ENCODE data around the gene RPP25L.

Gene RPP25L

DNA sequence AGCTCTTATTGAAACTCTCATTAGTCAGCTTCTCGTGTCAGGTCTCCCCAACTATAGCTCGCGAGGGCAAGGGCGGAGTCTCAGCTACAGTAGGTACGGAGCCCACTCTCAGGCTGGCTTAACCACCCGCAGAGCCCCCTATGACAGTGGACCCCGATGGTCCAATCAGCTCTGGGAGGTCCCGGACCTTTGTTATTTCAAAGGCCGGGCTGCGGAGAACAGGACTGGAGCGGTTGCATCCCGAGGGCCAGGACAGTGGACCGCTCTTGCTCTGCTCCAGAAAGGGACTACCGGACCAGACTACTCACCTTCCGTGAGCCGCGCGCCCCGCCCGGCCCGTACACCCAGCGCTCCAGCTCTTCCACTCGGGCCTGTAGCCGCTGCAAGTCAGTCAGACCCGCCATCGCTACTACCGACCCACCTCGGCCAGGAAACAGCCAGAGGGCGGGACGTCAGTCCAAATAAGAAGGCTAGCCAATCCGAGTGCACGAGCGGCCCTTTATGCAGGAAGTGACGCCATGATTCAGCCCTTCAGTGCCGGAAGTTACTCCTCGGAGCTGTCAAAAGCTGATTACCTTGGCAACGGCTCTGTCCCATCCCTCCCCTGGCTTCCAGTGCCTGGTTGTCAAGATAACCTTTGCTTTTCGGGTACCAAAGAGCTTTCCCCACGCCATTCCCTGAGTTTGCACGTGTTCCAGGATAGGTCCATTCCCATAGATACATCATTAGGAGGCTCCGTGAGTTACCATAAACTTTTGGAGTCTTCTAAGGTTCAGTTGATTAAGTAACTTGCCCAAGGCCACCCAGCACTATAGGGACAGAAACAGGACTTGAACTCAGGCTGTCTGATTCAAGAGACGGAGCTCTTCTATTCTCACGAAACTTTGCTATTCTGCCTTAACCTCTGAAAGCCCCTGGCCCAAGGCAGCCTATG lies 8.4 kb upstream of the RPP25L start, which contains the start of gene DCTN3:
Gene DCTN3, minus strand, starts transcription at position 435 of the 934 bp plus-strand sequence. Its CDS starts 31 bp downstream, at position 404.
- peak; percentile 95 for DNase-seq (ENCODE audit: low read depth, low spot score)
- H3K4me3 ChIP-seq (ENCODE audit: low read length): peak within 1 kb of the TSS; percentile 92

DNA sequence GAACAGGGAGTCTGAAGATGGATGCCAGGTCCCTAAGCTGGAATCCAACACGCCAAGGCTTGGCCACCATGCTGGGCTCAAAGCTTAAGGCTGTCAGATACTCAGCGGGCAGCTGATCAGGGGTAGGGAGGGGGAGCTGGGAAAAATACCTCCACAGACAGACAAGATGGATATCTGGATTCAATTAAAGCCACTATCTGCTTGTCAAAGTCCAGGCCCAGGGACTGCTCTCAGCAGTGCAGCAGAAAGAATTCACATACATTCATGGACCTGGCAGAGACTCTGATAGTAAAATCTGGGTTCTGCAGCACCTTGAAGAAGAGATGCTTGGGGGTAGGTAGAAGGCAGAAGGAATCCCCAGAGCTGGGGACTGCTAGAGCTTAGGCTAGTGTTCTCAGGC lies 3.2 kb upstream of the RPP25L start:
- DNase-seq (ENCODE audit: low read depth, low spot score): no peak
- H3K4me3 ChIP-seq (ENCODE audit: low read length): no peak overlapping the region

GRCh38 chr9:34612788-34613390 lies 992 bp upstream of the RPP25L start:
- DNase-seq (ENCODE audit: low read depth, low spot score): peak; percentile 54
- peak overlapping the region; percentile 94 for H3K4me3 ChIP-seq (ENCODE audit: low read length)

GRCh38 chr9:34611251-34611810 lies 566 bp downstream of the RPP25L start:
- peak overlapping the region; percentile 94 for H3K4me3 ChIP-seq (ENCODE audit: low read length)
- no peak for DNase-seq (ENCODE audit: low read depth, low spot score)

GRCh38 chr9:34610434-34611206 lies 1.3 kb downstream of the RPP25L start:
- DNase-seq (ENCODE audit: low read depth, low spot score): no peak
- H3K4me3 ChIP-seq (ENCODE audit: low read length): peak overlapping the region; percentile 94

DNA sequence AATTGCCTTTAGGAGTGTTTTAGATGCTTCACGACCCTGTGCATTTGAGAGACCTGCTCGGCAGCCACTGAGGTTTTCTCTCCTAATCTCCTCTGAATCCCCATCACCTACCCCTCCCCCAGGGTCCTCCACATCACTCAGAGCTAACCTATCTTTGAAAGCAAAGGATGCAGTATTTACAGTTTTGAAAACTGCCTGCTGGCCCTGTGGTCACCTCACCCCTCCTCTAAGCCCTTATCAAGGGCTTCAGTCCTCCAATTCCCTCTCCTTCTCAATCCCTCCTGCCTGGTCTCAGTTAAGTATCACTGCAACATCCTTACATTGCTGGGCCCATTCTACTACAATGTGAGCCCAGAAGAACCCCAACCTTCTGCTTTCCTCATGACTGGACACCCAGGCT lies 4.6 kb downstream of the RPP25L start:
- no peak for DNase-seq (ENCODE audit: low read depth, low spot score)

GRCh38 chr9:34606905-34607304 lies 5.0 kb downstream of the RPP25L start:
- DNase-seq (ENCODE audit: low read depth, low spot score): no peak
- no peak overlapping the region for H3K4me3 ChIP-seq (ENCODE audit: low read length)

More for the DNA sequence above, 4.6 kb downstream of the RPP25L start:
- no peak overlapping the region for H3K4me3 ChIP-seq (ENCODE audit: low read length)

DNA sequence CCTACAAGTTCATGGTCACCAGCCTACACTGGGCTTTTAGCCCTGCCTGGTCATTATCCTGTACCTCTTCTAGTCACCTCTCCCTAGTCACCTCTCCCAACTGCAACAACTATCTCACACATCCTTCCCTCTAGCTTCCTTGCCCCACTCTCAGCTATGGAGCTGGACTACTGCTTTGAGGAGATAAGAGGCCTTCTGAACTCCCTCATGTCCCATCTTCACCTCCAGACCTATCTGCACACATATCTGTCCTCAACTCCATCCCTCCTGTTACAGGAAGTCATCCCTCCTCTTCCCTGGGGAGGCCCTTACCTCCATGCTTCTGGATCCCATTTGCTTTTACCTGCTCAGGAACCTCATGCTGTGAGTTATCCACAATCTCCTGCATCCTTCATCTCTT lies 5.7 kb downstream of the RPP25L start:
- no peak for DNase-seq (ENCODE audit: low read depth, low spot score)
- H3K4me3 ChIP-seq (ENCODE audit: low read length): no peak overlapping the region

DNA sequence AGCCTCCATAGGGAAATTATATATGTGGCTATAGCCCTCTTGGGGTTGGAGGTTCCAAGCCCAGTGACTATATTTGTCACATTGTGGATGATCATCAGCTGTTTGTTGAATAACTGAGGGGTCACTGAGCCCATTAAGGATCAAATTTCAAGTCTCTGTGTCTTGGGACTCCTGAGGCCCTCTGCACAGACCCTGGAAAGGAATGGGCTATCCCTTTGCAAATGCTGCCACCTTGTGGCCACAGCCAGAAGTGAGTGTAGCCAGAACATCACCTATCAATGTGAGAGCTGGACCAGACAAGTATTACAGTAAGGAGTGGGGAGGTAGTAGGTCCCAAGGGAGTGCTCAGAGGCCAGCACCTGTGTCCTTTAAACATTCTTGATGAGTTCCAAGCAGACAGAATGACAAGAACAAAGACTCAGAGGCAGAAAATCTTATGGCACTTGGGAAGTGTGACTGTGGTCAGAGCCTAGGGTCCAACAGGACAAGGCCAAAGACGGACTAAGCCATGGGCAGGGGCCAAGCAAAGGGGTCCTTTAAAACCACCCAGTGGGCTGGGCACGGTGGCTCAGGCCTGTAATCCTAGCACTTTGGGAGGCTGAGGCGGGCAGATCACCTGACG lies 8.2 kb downstream of the RPP25L start:
- peak; percentile 62 for DNase-seq (ENCODE audit: low read depth, low spot score)

DNA sequence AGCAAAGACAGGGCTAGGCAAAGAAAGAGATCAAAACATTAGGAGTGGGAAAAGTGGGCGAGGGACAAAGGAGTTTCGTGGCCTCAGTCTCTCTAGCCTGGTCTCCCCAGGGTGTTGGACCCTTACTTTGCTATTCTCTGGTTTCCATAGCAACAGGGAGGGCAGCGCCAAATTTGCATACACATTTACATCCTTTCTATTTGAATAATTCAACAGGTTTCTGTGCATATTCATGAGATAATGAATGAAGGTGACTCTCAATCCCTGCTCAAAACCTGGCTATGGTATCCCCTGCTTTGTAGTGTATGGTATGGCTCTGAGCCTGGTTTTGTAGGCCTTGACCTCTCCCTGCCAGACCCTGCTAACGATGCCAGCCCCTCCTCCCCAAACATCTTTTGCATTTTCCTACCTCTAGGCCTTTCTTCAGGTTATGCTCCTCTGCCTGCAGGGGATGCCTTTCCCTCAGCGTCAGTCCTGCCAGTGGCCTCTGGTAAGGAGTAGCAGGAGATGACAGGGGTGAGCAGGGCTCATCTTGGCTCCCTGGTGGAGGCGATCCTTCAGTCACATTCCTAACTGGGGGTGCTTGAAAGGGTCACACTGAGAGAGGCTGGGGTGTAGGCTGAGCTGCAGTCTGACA lies 9.8 kb downstream of the RPP25L start:
- no peak for DNase-seq (ENCODE audit: low read depth, low spot score)
- H3K4me3 ChIP-seq (ENCODE audit: low read length): no peak overlapping the region

More for the DNA sequence above, 8.2 kb downstream of the RPP25L start:
- H3K4me3 ChIP-seq (ENCODE audit: low read length): no peak overlapping the region

DNA sequence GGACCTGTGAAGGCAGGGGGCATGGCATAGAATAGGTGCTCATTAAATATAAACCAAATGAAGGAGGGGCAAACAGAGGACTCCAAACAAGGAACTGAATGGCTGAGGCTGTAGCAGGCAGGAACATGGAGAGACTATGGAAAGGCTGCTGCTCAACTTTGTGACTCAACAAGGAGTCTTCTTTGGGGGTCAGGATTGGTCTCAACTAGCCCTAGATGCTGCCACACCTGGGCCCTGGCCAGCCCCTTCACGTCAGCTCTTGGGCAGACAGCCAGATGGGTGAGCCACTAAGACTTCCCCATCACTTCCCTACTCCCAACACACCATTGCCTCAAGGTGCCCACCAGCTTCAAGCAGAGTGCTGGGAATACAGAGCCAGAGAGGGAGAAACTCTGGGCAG lies 11.0 kb downstream of the RPP25L start:
- H3K4me3 ChIP-seq (ENCODE audit: low read length): no peak overlapping the region
- DNase-seq (ENCODE audit: low read depth, low spot score): no peak

DNA sequence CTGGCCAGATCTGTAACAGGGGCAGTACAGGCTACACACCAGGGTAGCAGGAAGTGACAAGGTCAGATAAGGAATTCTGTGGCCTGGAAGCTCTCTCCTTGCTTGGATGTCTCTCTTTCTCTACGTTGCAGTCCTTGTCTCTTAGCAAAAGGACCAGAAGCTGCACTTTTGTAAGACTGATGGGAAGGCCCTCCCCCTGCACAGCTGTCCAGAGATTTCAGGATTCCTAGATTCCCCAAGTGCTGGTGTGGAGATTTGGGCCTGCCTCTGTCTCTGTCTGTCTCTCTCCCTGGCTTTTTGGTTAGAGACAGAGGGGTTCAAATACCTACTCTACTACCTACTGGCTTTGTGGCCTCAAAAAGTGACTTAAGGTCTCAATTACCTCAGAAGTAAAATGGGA lies 12.4 kb downstream of the RPP25L start:
- no peak for DNase-seq (ENCODE audit: low read depth, low spot score)
- no peak overlapping the region for H3K4me3 ChIP-seq (ENCODE audit: low read length)

DNA sequence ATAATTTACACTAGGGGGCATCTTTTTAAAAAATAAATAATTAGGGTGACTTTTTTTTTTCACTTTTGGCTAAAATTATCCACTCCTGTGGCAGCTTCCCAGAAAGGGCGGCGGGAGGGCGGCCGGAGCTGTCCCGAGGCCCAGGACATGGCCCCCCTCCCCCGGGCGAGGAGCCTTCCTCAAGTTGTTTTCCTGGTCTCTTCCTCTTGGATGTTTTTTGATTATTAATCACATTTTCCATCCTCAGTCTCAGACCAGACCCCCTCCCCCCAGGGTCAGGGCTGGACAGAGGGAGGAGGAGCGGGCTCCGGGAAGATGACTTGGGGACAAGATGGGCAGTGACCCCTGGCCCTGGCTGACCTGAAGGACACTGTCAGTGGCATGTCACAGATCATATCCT lies 17.7 kb downstream of the RPP25L start:
- H3K4me3 ChIP-seq (ENCODE audit: low read length): no peak overlapping the region
- no peak for DNase-seq (ENCODE audit: low read depth, low spot score)

DNA sequence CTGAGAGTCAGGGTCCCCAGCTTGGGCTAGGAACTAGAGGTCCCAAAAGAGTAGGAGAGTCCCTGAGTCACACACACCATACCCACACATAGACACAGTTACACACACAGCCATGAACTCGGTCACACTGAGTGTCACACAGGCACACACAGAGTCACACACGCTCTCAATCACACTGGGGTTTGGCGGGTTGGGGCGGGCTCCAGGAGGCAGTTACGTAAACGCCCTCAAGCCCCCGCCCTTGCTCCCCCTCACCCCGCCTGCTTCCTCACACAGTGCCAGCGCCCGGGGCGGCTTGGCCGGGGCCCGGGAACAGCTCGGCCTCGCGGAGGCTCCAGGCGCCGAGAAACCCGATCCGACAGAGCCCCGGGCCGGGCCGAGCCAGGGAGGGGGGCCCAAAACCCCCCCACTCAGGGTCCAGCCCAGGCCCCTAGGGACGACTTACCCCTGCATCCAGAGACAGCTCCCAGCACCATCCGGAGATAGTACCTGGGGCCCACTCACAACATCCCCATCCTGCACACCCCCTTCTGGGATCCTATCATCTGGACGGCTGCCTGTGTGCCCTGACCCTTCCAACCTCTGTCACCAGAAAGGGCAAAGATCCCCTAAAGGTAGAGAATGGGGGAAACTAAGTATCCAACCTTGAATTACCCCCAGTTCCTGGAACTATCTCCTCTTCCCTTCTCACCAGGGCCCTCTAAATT lies 18.8 kb downstream of the RPP25L start:
- no peak for DNase-seq (ENCODE audit: low read depth, low spot score)

GRCh38 chr9:34591917-34592866 lies 19.7 kb downstream of the RPP25L start:
- DNase-seq (ENCODE audit: low read depth, low spot score): no peak
- no peak overlapping the region for H3K4me3 ChIP-seq (ENCODE audit: low read length)

More for the DNA sequence above, 18.8 kb downstream of the RPP25L start:
- no peak overlapping the region for H3K4me3 ChIP-seq (ENCODE audit: low read length)

GRCh38 chr9:34591248-34591916 lies 20.5 kb downstream of the RPP25L start:
- H3K4me3 ChIP-seq (ENCODE audit: low read length): no peak overlapping the region
- DNase-seq (ENCODE audit: low read depth, low spot score): peak; percentile 33
